Natural killer cell (primary cell): ENCODE measurements around the gene COX7A1. TPM values are rescaled to one million over a fixed set of nuclear protein-coding genes. Genes with fewer than 3 reads are reported as not detected.

Experiments
- ATAC-seq, 3 donors: fragments of 150-1000 bp in 2 of 3; fragments of 200-7000 bp in 1 of 3; cut with Tn5 transposase; 1 replicate in 1 of 3; 2 replicates in 2 of 3; pipeline ENCODE4 v1.10.0; 2021; ENCODE audit warnings: mild to moderate bottlenecking in 2 of 3, moderate library complexity in 2 of 3
- DNase-seq, 2 donors: peaks; one replicate each; pipeline versions ENCODE4 v3.0.0 to v3.0.0-alpha.2; 2013 to 2021; ENCODE audit warnings: mixed read lengths in 1 of 2
- H3K27ac ChIP-seq: one replicate; pipeline ENCODE4 v1.5.1; 2013; ENCODE audit warnings: mild to moderate bottlenecking, low read length
- H3K27me3 ChIP-seq: one replicate; pipeline ENCODE4 v1.6.1; 2013; ENCODE audit warnings: low read length; ENCODE audit not compliant: control insufficient read depth, insufficient read depth
- H3K36me3 ChIP-seq: one replicate; pipeline ENCODE4 v1.6.1; 2013; ENCODE audit warnings: low read length; ENCODE audit not compliant: control insufficient read depth, insufficient read depth
- H3K4me1 ChIP-seq: one replicate; pipeline ENCODE4 v1.6.1; 2013; ENCODE audit warnings: low read length; ENCODE audit not compliant: control insufficient read depth, insufficient read depth
- H3K4me3 ChIP-seq: one replicate; pipeline ENCODE4 v1.5.1; 2013; ENCODE audit warnings: low read length
- H3K9me3 ChIP-seq: one replicate; pipeline ENCODE4 v1.6.1; 2013; ENCODE audit warnings: low read length; ENCODE audit not compliant: control insufficient read depth, insufficient read depth
- H3K27ac Mint-ChIP-seq, 2 donors: one replicate each; pipeline ENCODE4 v1.8.0; 2022; ENCODE audit warnings: mild to moderate bottlenecking in 2 of 2, mixed read lengths in 2 of 2, moderate library complexity in 1 of 2
- H3K27me3 Mint-ChIP-seq, 2 donors: one replicate each; pipeline ENCODE4 v1.8.0; 2022; ENCODE audit warnings: low read depth in 2 of 2, mixed read lengths in 2 of 2
- H3K36me3 Mint-ChIP-seq: one replicate; pipeline ENCODE4 v1.8.0; 2022; ENCODE audit warnings: mixed read lengths
- H3K4me1 Mint-ChIP-seq, 2 donors: one replicate each; pipeline ENCODE4 v1.8.0; 2022; ENCODE audit warnings: mixed read lengths in 2 of 2
- H3K4me3 Mint-ChIP-seq: one replicate; pipeline ENCODE4 v1.8.0; 2022; ENCODE audit warnings: mild to moderate bottlenecking, moderate library complexity, mixed read lengths
- H3K9me3 Mint-ChIP-seq, 2 donors: one replicate each; pipeline ENCODE4 v1.8.0; 2022; ENCODE audit warnings: mixed read lengths in 2 of 2
- WGBS: methylation state at CpG from one replicate; pipeline ENCODE4 v1.1.7; 2013; ENCODE audit warnings: missing lambda C conversion rate; ENCODE audit not compliant: insufficient coverage; 5-methylcytosine and 5-hydroxymethylcytosine counted together
- intact Hi-C: fragments of 100-400 bp; cut with micrococcal nuclease; formaldehyde crosslinking; loops from one replicate; pipeline ENCODE4 v1.14.2; 2022
- total RNA-seq, 4 donors: library from RNA; stranded (reverse); fragments of 120-200 nt in 1 of 4; gene quantifications; one replicate each; pipeline versions ENCODE4 v1.2.3 to v1.2.4, GENCODE V29; 2013 to 2022
- TF ChIP-seq, protein P1 (sequence below): fragments of 200-600 bp; IDR thresholded peaks from one replicate; pipeline ENCODE4 v1.8.0; 2022; ENCODE audit warnings: antibody characterized with exemption

Gene COX7A1
- total RNA-seq, 3 donors from 2014 or later (not counting 1 experiment from before 2014, with no cell fraction given), result not detected

- 28% methylated on average over 37 of the region's 42 CpGs for WGBS
- ATAC-seq (peak; percentile 82 to 88 (median 84)), DNase-seq (peak; percentile 88 to 92)
- H3K36me3 ChIP-seq, result peaks cover 33% of the 10 kb centered on the region
- TF ChIP-seq, protein P1, sequence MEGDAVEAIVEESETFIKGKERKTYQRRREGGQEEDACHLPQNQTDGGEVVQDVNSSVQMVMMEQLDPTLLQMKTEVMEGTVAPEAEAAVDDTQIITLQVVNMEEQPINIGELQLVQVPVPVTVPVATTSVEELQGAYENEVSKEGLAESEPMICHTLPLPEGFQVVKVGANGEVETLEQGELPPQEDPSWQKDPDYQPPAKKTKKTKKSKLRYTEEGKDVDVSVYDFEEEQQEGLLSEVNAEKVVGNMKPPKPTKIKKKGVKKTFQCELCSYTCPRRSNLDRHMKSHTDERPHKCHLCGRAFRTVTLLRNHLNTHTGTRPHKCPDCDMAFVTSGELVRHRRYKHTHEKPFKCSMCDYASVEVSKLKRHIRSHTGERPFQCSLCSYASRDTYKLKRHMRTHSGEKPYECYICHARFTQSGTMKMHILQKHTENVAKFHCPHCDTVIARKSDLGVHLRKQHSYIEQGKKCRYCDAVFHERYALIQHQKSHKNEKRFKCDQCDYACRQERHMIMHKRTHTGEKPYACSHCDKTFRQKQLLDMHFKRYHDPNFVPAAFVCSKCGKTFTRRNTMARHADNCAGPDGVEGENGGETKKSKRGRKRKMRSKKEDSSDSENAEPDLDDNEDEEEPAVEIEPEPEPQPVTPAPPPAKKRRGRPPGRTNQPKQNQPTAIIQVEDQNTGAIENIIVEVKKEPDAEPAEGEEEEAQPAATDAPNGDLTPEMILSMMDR, result no peak
- H3K9me3 ChIP-seq, result no peaks in the 10 kb centered on the region
- peak overlapping the region; percentile 88 to 90 for H3K27ac Mint-ChIP-seq
- peak overlapping the region; percentile 96 for H3K4me3 Mint-ChIP-seq
- H3K27me3 ChIP-seq, result no peaks in the 10 kb centered on the region
- peak overlapping the region; percentile 76 for H3K27ac ChIP-seq
- H3K4me3 ChIP-seq, result peak overlapping the region; percentile 94
- H3K4me1 ChIP-seq, result peaks cover 19% of the 10 kb centered on the region
- H3K9me3 Mint-ChIP-seq, result no peaks in the 10 kb centered on the region
- H3K4me1 Mint-ChIP-seq, result peaks cover 17 to 32% of the 10 kb centered on the region in 2 donors
- H3K36me3 Mint-ChIP-seq, result peaks cover 2% of the 10 kb centered on the region
- intact Hi-C loops, result loop anchor here (1.0 to 2.0 kb wide), 3 partner anchors 26 to 87 kb away; partner anchors contain the start of genes TBCB, THAP8, WDR62 and ZNF146
- no peaks in the 10 kb centered on the region for H3K27me3 Mint-ChIP-seq
These were observed 11.0 kb downstream of the COX7A1 start for GRCh38 chr19:36141039-36141927.

DNA sequence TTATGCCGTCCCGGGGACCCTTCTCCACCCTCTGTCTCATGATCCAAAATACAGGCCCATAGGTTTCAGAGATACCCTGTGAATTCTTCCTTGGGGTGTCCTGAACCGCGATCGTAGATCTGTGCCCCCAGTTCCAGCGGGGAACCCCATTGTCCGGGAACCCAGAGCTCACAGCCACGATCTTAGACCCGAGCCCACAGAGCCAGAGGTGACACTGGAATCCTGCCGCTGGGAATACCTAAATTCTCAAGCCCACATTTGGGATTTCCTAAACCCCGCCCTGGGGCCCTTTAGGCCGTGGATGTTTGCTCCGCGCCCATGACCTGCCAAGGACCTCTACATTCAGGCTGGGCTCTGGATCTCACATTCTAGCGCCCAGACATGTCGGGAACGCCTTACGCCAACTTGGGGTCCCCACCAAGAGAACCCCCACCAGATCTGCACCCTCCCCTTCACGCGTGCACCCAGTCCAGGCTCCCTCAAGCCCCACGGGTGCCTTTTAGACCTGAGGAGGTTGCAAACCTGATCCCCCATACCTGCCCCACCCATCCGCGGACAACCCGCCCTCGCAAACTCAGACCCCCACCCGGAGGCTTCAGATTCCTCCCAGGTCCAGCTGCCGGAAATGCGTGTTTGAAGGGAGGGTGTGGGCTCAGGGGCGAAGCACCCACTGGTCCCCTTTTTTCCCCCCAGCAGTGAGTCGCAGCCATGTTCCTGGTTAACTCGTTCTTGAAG, 11.8 kb downstream of the COX7A1 start:
- no peaks in the 10 kb centered on the region for H3K36me3 Mint-ChIP-seq

DNA sequence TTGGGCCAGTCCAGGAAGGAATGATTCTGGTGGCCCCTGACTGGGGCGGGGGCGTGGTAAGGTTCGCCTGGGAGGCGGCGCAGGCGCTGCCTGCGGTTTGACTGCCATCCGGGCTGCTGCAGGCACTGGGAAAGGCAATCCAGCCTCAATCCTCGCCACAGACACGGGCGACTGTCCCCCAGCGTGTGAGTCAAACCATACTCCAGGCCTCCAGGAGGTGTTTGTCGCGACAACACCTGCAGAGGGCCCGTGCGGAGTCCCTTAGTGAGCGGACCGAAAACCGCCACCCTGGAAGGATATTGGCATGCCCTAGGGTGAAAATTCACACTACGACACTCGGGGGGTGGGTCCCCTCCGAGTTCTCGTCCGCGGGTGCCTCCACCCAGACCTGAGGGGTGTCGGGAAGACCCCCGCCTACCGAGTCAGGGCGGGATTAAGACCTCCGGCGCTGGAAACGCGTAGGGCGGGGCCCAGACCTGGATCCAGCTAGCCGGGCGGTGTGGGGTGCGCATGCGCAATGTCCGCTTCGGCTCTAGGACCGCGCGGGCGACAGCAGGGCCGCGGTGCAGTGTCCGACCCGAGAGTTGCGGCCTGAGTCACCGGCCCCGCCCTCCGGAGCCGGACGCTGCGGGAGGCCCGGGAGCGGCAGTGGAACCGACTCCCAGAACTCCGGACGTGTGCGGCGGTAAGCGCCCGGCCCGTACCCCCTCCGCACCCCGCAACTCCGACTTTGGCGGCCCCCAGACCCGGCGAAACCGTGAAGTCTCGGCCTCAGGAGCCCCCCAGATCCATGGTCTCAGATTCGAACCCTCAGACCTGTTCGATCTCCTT, 12.6 kb downstream of the COX7A1 start, which contains the start of gene CAPNS1:
Gene CAPNS1, plus strand, starts transcription at position 594 of the 831 bp plus-strand sequence. CDS start 946 bp downstream, outside the sequence.
- H3K27me3 Mint-ChIP-seq, result no peaks in the 10 kb centered on the region
- intact Hi-C loops, result loop anchor here (1.0 to 2.0 kb wide), 2 partner anchors 12 to 75 kb away; partner anchors contain the start of genes ZNF146 and ZNF565
- H3K4me3 Mint-ChIP-seq, result peak within 1 kb of the TSS; percentile 96
- ATAC-seq (peak; percentile 68 to 88 (median 78)), DNase-seq (peak; percentile 91 to 96)
- Histone ChIP-seq H3K9me3 (no peaks in the 10 kb centered on the region), H3K36me3 (peaks cover 20% of the 10 kb centered on the region), H3K4me3 (peak within 1 kb of the TSS; percentile 94), H3K27me3 (no peaks in the 10 kb centered on the region), H3K4me1 (peaks cover 19% of the 10 kb centered on the region), H3K27ac (peak within 1 kb of the TSS; percentile 76)
- WGBS, result under 1% methylated on average over 75 of the region's 75 CpGs
- H3K36me3 Mint-ChIP-seq, result no peaks in the 10 kb centered on the region
- TF ChIP-seq, protein P1, result no peak
- H3K9me3 Mint-ChIP-seq, result no peaks in the 10 kb centered on the region
- H3K27ac Mint-ChIP-seq, result peak within 1 kb of the TSS; percentile 88 to 90
- peaks cover 17 to 29% of the 10 kb centered on the region in 2 donors for H3K4me1 Mint-ChIP-seq

More for the DNA sequence above, 11.8 kb downstream of the COX7A1 start:
- Mint-ChIP-seq H3K4me3 (peak overlapping the region; percentile 96), H3K9me3 (no peaks in the 10 kb centered on the region), H3K4me1 (peaks cover 17 to 29% of the 10 kb centered on the region in 2 donors), H3K27ac (peak overlapping the region; percentile 88 to 90), H3K27me3 (no peaks in the 10 kb centered on the region)
- peak overlapping the region; percentile 94 for H3K4me3 ChIP-seq
- ATAC-seq (peak; percentile 18 to 25 (median 18)), DNase-seq (peak; percentile 27 to 69)
- intact Hi-C loops, result loop anchor here (1.0 to 2.0 kb wide), 4 partner anchors 13 to 86 kb away; partner anchors contain the start of genes TBCB, THAP8, WDR62 and ZNF146
- no peaks in the 10 kb centered on the region for H3K9me3 ChIP-seq
- H3K27ac ChIP-seq, result peak overlapping the region; percentile 76
- TF ChIP-seq, protein P1, result no peak
- H3K27me3 ChIP-seq, result no peaks in the 10 kb centered on the region
- H3K4me1 ChIP-seq, result peaks cover 19% of the 10 kb centered on the region
- H3K36me3 ChIP-seq, result peaks cover 25% of the 10 kb centered on the region
- under 1% methylated on average over 29 of the region's 31 CpGs for WGBS
